PC-9 (cell line): ENCODE results near the gene UNC5C.

Experiments used
- CTCF ChIP-seq: fragments of 200-600 bp; sonication (generic); conservative IDR thresholded peaks from 2 replicates; pipeline ENCODE4 v1.6.1; 2017; ENCODE audit warnings: mixed run types, antibody characterized with exemption, mild to moderate bottlenecking, moderate library complexity
- EZH2 ChIP-seq: fragments of 200-600 bp; sonication (generic); IDR thresholded peaks from 2 replicates; pipeline ENCODE4 v1.8.0; 2017; ENCODE audit warnings: antibody characterized with exemption, low read depth

- TF ChIP-seq CTCF (no peak), EZH2 (no peak)
These were observed 282.7 kb downstream of the UNC5C start for GRCh38 chr4:95265814-95266740.
